Measurements from ENCODE around the gene SPG21. TPM values are rescaled to one million over a fixed set of nuclear protein-coding genes. Genes with fewer than 3 reads are reported as not detected.

SPG21 gene
- total RNA-seq, 1 experiment from 2014 or later, result 53.2 TPM

Other genes with a start within 250 kb of the SPG21 start
- gene RBPMS2, start 214.3 kb downstream of the SPG21 start, total RNA-seq (2014; rRNA removed; shearing (Covaris generic)), result 8.5 and 9.4 TPM in 2 replicates
- 100 and 124 TPM in 2 replicates for gene PIF1, start 164.3 kb downstream of the SPG21 start, total RNA-seq (2014; rRNA removed; shearing (Covaris generic))
- gene PLEKHO2, start 148.0 kb downstream of the SPG21 start, total RNA-seq (2014; rRNA removed; shearing (Covaris generic)), result 14.5 and 17.0 TPM in 2 replicates
- gene ANKDD1A, start 78.0 kb downstream of the SPG21 start, total RNA-seq (2014; rRNA removed; shearing (Covaris generic)), result 4.8 and 4.9 TPM in 2 replicates
- 28.2 and 32.3 TPM in 2 replicates for gene MTFMT, start 39.7 kb upstream of the SPG21 start, total RNA-seq (2014; rRNA removed; shearing (Covaris generic))
- not detected in 2 replicates for gene SLC51B, start 55.5 kb upstream of the SPG21 start, total RNA-seq (2014; rRNA removed; shearing (Covaris generic))
- 20.9 and 22.1 TPM in 2 replicates for gene RASL12, start 78.1 kb upstream of the SPG21 start, total RNA-seq (2014; rRNA removed; shearing (Covaris generic))
- gene KBTBD13, start 86.8 kb upstream of the SPG21 start, total RNA-seq (2014; rRNA removed; shearing (Covaris generic)), result 0.17 TPM in 1 of 2 replicates, not detected in the other
- 0.14 and 1.6 TPM in 2 replicates for gene UBAP1L, start 125.3 kb upstream of the SPG21 start, total RNA-seq (2014; rRNA removed; shearing (Covaris generic))
- gene PDCD7, start 143.9 kb upstream of the SPG21 start, total RNA-seq (2014; rRNA removed; shearing (Covaris generic)), result 15.5 and 16.1 TPM in 2 replicates
- 34.2 and 58.3 TPM in 2 replicates for gene CLPX, start 195.4 kb upstream of the SPG21 start, total RNA-seq (2014; rRNA removed; shearing (Covaris generic))
- not detected in 2 replicates for gene CILP, start 221.6 kb upstream of the SPG21 start, total RNA-seq (2014; rRNA removed; shearing (Covaris generic))